Right ventricle myocardium inferior (tissue), 1 donor: ENCODE measurements around the gene ZNF260. TPM values are rescaled to one million over a fixed set of nuclear protein-coding genes. Genes with fewer than 3 reads are reported as not detected.
"Not testable (repeated sequence)": the region's sequence is repeated elsewhere in the genome, so short reads cannot be mapped to it uniquely, and the experiment has no call there.

Experiments used
- ATAC-seq: fragments of 200-7000 bp; cut with Tn5 transposase; one replicate; pipeline ENCODE4 v1.9.1; 2020; ENCODE audit warnings: mild to moderate bottlenecking, moderate library complexity
- DNase-seq: peaks from one replicate; pipeline ENCODE4 v3.0.0; 2021; ENCODE audit errors: missing footprints
- intact Hi-C: fragments of 100-400 bp; cut with DNase I; formaldehyde crosslinking; loops from one replicate; pipeline ENCODE4 v1.11.0; 2022
- total RNA-seq: library from RNA; stranded (reverse); fragmentation: NEBNext Ultra II Directional; extraction: Animal tissue kit (Norgen Biotek cat#: 25700); gene quantifications from one replicate; pipeline ENCODE4 v1.2.1, GENCODE V29; 2021
- donor health status: DM: no; HTN: yes; CAD: no; lungs with severe emphysema.

The ZNF260 gene
- total RNA-seq, 1 donor from 2014 or later: 9.1 TPM

DNA sequence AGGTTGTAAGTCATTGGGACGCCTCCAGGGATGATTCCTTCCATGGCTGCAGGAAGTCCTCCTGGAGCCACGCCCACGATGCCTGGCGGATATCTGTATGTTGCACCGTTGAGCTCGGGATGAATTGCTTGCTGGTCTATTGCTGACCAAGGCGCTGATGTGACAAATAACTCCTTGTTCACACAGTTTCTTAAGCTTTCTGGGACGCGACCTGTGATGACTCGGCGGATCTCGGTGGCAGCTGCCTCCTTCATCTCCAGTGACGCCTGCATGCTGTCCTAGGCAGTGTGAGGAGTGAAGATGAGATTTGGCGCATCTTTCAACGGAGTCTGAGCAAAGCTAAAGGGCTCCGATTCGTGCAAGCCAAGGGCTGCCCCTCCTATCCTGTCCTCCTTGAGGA lies 31.1 kb downstream of the ZNF260 start:
- DNase-seq (no peak), ATAC-seq (no peak)
- intact Hi-C loops: no loop called here

DNA sequence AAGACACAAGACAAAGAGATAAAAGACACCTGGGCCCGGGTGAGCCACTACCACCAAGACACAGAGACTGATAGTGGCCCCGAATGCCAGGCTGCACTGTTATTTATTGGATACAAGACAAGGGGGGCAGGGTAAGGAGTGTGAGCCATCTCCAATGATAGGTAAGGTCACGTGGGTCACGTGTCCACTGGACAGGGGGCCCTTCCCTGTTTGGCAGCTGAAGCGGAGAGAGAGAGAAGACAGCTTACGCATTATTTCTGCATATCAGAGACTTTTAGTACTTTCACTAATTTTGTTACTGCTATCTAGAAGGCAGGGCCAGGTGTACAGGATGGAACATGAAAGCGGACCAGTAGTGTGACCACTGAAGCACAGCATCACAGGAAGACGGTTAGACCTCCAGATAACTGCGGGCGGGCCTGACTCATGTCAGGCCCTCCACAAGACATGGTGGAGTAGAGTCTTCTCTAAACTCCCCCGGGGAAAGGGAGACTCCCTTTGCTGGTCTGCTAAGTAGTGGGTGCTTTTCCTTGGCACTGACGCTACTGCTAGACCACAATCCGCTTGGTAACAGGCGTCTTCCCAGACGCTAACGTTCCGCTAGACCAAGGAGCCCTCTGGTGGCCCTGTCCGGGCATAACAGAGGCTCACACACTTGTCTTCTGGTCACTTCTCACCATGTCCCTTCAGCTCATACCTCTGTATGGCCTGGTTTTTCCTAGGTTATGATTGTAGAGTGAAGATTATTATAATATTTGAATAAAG lies 35.2 kb downstream of the ZNF260 start:
- intact Hi-C loops, ATAC-seq, DNase-seq: not testable (repeated sequence)

DNA sequence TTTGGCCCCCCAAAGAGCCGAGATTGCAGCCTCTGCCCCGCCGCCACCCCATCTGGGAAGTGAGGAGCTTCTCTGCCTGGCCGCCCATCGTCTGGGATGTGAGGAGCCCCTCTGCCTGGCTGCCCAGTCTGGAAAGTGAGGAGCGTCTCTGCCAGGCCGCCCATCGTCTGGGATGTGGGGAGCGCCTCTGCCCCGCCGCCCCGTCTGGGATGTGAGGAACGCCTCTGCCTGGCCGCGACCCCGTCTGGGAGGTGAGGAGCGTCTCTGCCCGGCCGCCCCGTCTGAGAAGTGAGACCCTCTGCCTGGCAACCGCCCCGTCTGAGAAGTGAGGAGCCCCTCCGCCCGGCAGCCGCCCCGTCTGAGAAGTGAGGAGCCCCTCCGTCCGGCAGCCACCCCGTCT lies 37.2 kb downstream of the ZNF260 start:
- intact Hi-C loops, DNase-seq, ATAC-seq: not testable (repeated sequence)

DNA sequence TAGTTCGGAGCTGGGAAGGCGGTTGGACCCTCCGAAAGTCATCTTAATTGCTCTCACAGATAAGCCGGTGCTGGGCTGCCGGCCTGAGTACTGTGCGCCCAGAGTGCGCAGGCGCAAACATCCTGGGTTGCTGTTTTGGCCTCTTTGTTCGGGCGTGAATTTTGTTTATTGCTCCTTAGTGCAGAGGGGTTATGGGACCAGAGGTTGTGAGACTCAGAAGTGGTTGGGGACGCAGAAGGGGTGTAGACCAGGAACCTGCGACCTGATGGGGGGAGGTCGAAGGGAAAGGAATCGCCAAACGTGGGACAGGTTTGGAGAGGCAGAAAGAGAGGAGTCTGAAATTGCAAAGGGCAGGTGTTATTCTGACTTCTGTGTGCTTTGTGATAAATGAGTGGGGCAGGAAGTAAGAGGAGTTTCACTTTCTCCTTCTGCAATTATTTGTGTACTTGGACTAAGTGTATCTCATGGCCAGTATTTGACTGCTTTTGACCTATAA lies 38.1 kb downstream of the ZNF260 start:
- DNase-seq (peak; percentile 90), ATAC-seq (peak; percentile 95)
- intact Hi-C loops: loop anchor here (1.0 to 10.0 kb wide), 4 partner anchors 38 to 305 kb away; partner anchors contain the start of genes ZFP14, ZFP82 and ZNF260

DNA sequence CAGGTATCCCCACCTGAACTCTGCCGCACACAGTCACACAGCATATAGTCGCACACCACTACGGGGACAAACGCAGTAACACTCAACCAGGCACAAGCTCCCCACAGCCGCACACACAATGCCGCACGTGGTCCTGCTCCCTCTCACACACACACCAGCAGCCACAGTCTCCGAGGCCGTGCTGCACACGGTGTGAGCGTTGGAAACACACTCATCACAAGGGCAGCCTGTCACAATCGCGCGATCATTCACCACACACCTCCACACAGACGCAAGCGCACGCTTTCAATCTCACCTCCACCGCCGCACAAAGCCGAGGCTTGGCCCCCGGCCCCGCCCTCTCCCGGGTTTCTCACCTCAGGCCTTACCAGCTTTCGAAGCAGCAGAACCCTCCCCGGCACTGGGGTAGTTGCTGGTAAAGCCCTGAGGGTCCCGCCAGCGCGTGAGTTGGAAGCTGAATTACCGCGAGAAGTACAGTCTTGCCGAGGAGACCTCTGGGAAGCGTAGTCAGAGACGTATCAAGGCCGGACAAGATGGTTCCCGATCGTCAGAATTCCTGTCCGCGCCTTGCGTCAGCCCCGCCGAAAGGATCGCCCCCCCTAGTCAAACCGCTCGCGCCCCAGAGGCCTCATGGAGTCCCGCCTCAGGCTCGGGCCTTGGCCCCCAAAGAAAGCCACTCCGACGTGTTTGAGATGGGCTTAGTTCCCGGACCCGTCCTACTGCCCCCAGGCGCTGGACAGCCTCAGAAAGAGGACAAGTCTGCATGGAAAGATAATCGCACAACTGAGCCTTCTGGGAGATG lies 38.8 kb downstream of the ZNF260 start, which contains the start of gene ZNF566:
ZNF566 (minus strand) TSS at position 444 of the 802 bp plus-strand sequence. CDS start 13,004 bp downstream, outside the sequence.
- peak; percentile 92 for DNase-seq
- intact Hi-C loops: loop anchor here (1.0 to 10.0 kb wide), 4 partner anchors 39 to 305 kb away; partner anchors contain the start of genes ZFP14, ZFP82 and ZNF260
- ATAC-seq: peak; percentile 98

DNA sequence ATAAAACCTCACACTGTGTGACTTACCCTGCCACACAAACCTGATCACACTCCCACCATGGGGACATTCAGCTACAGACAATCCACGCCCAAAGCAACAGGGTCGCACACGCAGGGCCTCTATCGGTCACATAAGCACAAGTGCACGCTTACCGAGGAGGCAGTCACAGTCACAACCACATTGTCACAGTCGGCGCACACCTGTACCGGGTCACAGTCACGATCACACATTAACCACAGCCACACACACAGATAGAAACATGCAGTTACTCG lies 39.3 kb downstream of the ZNF260 start:
- ATAC-seq (peak; percentile 17), DNase-seq (no peak)
- intact Hi-C loops: loop anchor here (1.0 to 10.0 kb wide), 4 partner anchors 40 to 304 kb away; partner anchors contain the start of genes ZFP14, ZFP82 and ZNF260

DNA sequence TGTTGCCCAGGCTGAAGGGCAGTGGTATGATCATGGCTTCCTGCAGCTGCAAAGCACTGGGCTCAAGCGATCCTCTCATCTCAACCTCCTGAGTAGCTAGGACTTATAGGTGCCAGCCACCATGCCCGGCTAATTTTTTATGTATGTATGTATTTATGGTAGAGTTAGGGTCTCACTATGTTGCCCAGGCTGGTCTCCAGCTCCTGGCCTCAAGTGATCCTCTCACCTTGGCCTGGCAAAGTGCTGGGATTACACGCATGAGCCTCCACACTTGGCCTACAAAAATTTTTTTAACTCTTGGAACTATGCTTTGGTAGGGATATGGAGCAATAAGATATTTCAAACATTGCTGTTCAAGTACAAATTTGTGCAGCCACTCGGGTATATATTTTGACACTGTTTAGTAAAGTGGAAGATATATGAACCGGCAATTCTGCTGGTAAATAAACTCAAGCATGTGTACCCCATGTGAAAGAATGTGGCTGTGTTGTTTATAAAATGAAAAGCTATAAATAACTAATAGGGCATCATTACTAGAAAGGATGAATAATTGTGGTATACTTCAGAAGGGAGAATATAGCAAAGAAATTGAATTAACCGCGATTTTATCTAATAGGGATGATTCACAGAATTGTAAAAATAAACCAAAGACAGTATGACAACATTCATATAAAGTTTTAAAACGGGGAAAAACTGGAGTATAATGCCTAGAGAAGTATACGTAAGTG lies 39.8 kb downstream of the ZNF260 start:
- intact Hi-C loops: loop anchor here (5.0 to 10.0 kb wide), 2 partner anchors 71 to 303 kb away; partner anchors contain the start of gene ZFP82
- DNase-seq: no peak
- ATAC-seq: no peak

DNA sequence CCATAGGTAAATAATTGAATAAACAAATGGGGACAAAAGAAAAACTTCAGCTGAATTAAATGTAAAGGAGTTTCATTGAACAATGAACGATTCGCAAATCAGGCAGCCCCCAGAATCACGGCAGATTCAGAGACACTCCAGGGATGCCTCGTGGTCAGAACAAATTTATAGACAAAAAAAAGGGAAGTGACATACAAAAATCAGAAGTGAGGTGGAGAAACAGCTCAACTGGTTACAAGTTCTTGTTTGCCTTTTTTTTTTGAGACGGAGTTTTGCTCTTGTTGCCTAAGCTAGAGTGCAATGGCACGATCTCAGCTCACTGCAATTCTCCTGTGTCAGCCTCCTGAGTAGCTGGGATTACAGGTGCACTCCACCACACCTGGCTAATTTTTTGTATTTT lies 44.4 kb downstream of the ZNF260 start:
- no peak for ATAC-seq
- intact Hi-C loops: loop anchor here (10.0 kb wide), 1 partner anchor 299 kb away; no protein-coding TSS in a partner anchor
- DNase-seq: no peak

DNA sequence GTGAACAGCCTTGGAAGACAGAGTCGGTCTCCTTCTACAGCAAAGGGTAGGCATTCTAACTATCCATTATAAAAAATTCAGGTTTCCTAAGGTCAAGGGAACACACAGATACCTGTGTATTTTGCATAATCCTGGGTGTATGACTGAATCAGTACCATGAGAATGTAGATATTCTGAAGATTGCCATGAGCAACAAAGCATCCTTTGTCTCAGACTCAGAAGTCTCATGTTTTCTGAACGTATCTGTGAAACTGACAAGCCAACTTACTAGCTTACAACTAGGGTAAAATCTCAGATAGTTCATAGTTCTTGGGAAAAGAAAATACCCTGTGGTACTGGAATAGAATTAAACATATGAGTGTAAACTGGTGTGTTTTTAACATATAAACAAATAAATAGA lies 45.2 kb downstream of the ZNF260 start:
- no peak for DNase-seq
- intact Hi-C loops: loop anchor here (10.0 kb wide), 1 partner anchor 298 kb away; no protein-coding TSS in a partner anchor
- ATAC-seq: no peak

Other genes starting within 250 kb of the ZNF260 start
- 3.2 TPM for gene ZFP14, start 149.1 kb downstream of the ZNF260 start, total RNA-seq
- 4.3 TPM for gene ZFP82, start 109.6 kb downstream of the ZNF260 start, total RNA-seq
- 11.5 TPM for gene ZNF566, start 38.7 kb downstream of the ZNF260 start, total RNA-seq
- 15.3 TPM for gene ZNF529, start 45.0 kb upstream of the ZNF260 start, total RNA-seq
- gene ZNF382, start 77.0 kb upstream of the ZNF260 start, total RNA-seq: 19.5 TPM
- gene ZNF461, start 138.6 kb upstream of the ZNF260 start, total RNA-seq: 6.9 TPM
- gene ZNF567, start 159.3 kb upstream of the ZNF260 start, total RNA-seq: 3.2 TPM
- 4.1 TPM for gene ZNF850, start 244.5 kb upstream of the ZNF260 start, total RNA-seq